HepG2 (cell line): ENCODE measurements around the gene RBP4. TPM values are rescaled to one million over a fixed set of nuclear protein-coding genes. Genes with fewer than 3 reads are reported as not detected.

Experiments
- ATAC-seq: fragments of 200-7000 bp; cut with Tn5 transposase; 3 replicates; pipeline ENCODE4 v1.9.1; 2020; ENCODE audit warnings: mild to moderate bottlenecking, moderate library complexity
- BruUV-seq: library from RNA; stranded (reverse); fragments of 400-500 nt; replicated peaks from 2 replicates; lab custom pipeline; 2021; lab: Mats Ljungman, UMichigan
- CTCF ChIA-PET: fragments of 300-600 bp; formaldehyde crosslinking; extraction: SDS; loops from one replicate; lab custom pipeline; 2021; ENCODE audit warnings: low total read pairs, inconsistent platforms, low intra/inter-chr PET ratio; lab: Yijun Ruan, JAX
- POLR2A ChIA-PET: fragments of 350-600 bp; sonication (Branson Sonifier 250); formaldehyde crosslinking; loops from one replicate; lab custom pipeline; 2020; ENCODE audit warnings: antibody characterized with exemption, inconsistent platforms; lab: Yijun Ruan, JAX
- DNase-seq: peaks from one replicate; pipeline ENCODE4 v3.0.0-alpha.2; 2015; ENCODE audit warnings: low spot score
- FAIRE-seq: peaks from 3 replicates; lab custom pipeline; 2011; peaks lifted over from hg19 to GRCh38; lab: Jason Lieb, UNC
- H2AFZ ChIP-seq: one replicate; pipeline ENCODE4 v1.6.1; 2011; ENCODE audit warnings: low read length, inconsistent platforms
- H3K27ac ChIP-seq: fragments of 300-600 bp; 3 replicates; pipeline ENCODE4 v1.8.0; 2011; ENCODE audit warnings: mixed run types, mild to moderate bottlenecking, mixed read lengths, low read length, inconsistent platforms; ENCODE audit not compliant: insufficient read depth; ENCODE audit errors: extremely low read length
- H3K27me3 ChIP-seq, 2 experiments: fragments of 200-600 bp in 1 of 2; 2 replicates in 1 of 2; 3 replicates in 1 of 2; pipeline versions ENCODE4 v1.6.0 to v1.8.0; 2011; ENCODE audit warnings: low read length in 2 of 2, mild to moderate bottlenecking in 2 of 2, moderate library complexity in 2 of 2, inconsistent platforms in 1 of 2; ENCODE audit not compliant: insufficient read depth in 2 of 2, control insufficient read depth in 1 of 2
- H3K36me3 ChIP-seq, 2 experiments: fragments of 200-600 bp in 1 of 2; replicated peaks in 1 of 2; 2 replicates in 1 of 2; 3 replicates in 1 of 2; pipeline versions ENCODE4 v1.5.1 to v1.8.0; 2011; ENCODE audit warnings: low read length in 2 of 2, inconsistent platforms in 1 of 2; ENCODE audit not compliant: insufficient read depth in 2 of 2, control insufficient read depth in 1 of 2
- H3K4me1 ChIP-seq: 2 replicates; pipeline ENCODE4 v1.5.1; 2012; ENCODE audit warnings: low read length, inconsistent platforms; ENCODE audit not compliant: insufficient read depth
- H3K4me2 ChIP-seq: 2 replicates; pipeline ENCODE4 v1.6.0; 2011; ENCODE audit warnings: low read depth, low read length, inconsistent platforms
- H3K4me3 ChIP-seq, 3 experiments: fragments of 200-600 bp in 1 of 3; sonication (generic), shearing (Covaris generic) in 1 of 3; replicated peaks in 1 of 3; 2 replicates each; pipeline ENCODE4 v1.5.1; 2011 to 2016; ENCODE audit warnings: low read length in 3 of 3, inconsistent platforms in 2 of 3, low read depth in 2 of 3, mild to moderate bottlenecking in 2 of 3, control low read depth in 1 of 3, mixed read lengths in 1 of 3; ENCODE audit not compliant: insufficient read depth in 1 of 3
- H3K79me2 ChIP-seq: one replicate; pipeline ENCODE4 v1.6.1; 2011; ENCODE audit warnings: low read length, inconsistent platforms; ENCODE audit not compliant: insufficient read depth
- H3K9ac ChIP-seq: 2 replicates; pipeline ENCODE4 v1.6.0; 2011; ENCODE audit warnings: mild to moderate bottlenecking, low read depth, low read length, inconsistent platforms; ENCODE audit not compliant: insufficient read depth
- H3K9me3 ChIP-seq: 2 replicates; pipeline ENCODE4 v1.5.1; 2012; ENCODE audit warnings: mild to moderate bottlenecking, low read length
- H4K20me1 ChIP-seq: 2 replicates; pipeline ENCODE4 v1.6.0; 2011; ENCODE audit warnings: inconsistent platforms, mild to moderate bottlenecking, low read length, moderate library complexity; ENCODE audit not compliant: insufficient read depth
- BCL3 ChIP-seq: sonication (generic); formaldehyde crosslinking; IDR thresholded peaks from 2 replicates; pipeline ENCODE4 v1.5.1; 2020; ENCODE audit warnings: mild to moderate bottlenecking, missing genetic modification reagents, moderate library complexity
- IKZF4 ChIP-seq: sonication (generic); formaldehyde crosslinking; IDR thresholded peaks from 2 replicates; pipeline ENCODE4 v1.5.1; 2020; ENCODE audit warnings: borderline replicate concordance, mild to moderate bottlenecking, low read depth, missing genetic modification reagents; ENCODE audit errors: not compliant biosample characterization
- MNT ChIP-seq: fragments of 450-650 bp; IDR thresholded peaks from 2 replicates; pipeline ENCODE4 v1.6.1; 2016
- PHF5A ChIP-seq: IDR thresholded peaks from one replicate; pipeline ENCODE4 v1.6.1; 2018; ENCODE audit warnings: low read depth, missing genetic modification reagents; ENCODE audit not compliant: unreplicated experiment
- SP4 ChIP-seq: sonication (generic); formaldehyde crosslinking; IDR thresholded peaks from 2 replicates; pipeline ENCODE4 v1.8.1; 2023; ENCODE audit warnings: mild to moderate bottlenecking, missing genetic modification reagents
- STAT6 ChIP-seq: sonication (generic); formaldehyde crosslinking; IDR thresholded peaks from 2 replicates; pipeline ENCODE4 v1.4.0; 2020; ENCODE audit warnings: missing genetic modification reagents, mild to moderate bottlenecking, borderline replicate concordance
- TFE3 ChIP-seq: IDR thresholded peaks from 2 replicates; pipeline ENCODE4 v1.6.1; 2016
- U2AF1 ChIP-seq: fragments of 200-400 bp; formaldehyde crosslinking; optimal IDR thresholded peaks from 2 replicates; pipeline ENCODE3; 2017; ENCODE audit warnings: mild to moderate bottlenecking, low read depth, low read length
- ZC3H4 ChIP-seq: sonication (generic); formaldehyde crosslinking; IDR thresholded peaks from 2 replicates; pipeline ENCODE4 v1.4.0; 2020; ENCODE audit warnings: missing genetic modification reagents, borderline replicate concordance
- ZNF251 ChIP-seq: sonication (generic); formaldehyde crosslinking; IDR thresholded peaks from 2 replicates; pipeline ENCODE4 v1.9.0; 2021; ENCODE audit warnings: mild to moderate bottlenecking, missing genetic modification reagents
- ZNF329 ChIP-seq: sonication (generic); formaldehyde crosslinking; IDR thresholded peaks from 2 replicates; pipeline ENCODE4 v1.9.0; 2021; ENCODE audit warnings: low read depth, mild to moderate bottlenecking, missing genetic modification reagents
- ZNF33A ChIP-seq: sonication (generic); formaldehyde crosslinking; IDR thresholded peaks from 2 replicates; pipeline ENCODE4 v1.5.1; 2020; ENCODE audit warnings: missing genetic modification reagents, mild to moderate bottlenecking, moderate library complexity, borderline replicate concordance
- ZNF549 ChIP-seq: sonication (generic); formaldehyde crosslinking; IDR thresholded peaks from 2 replicates; pipeline ENCODE4 v1.5.0; 2020; ENCODE audit warnings: missing genetic modification reagents
- ZNF563 ChIP-seq: sonication (generic); formaldehyde crosslinking; IDR thresholded peaks from 2 replicates; pipeline ENCODE4 v1.8.0; 2022; ENCODE audit warnings: mild to moderate bottlenecking, moderate library complexity, missing genetic modification reagents
- ZNF576 ChIP-seq: sonication (generic); formaldehyde crosslinking; IDR thresholded peaks from 2 replicates; pipeline ENCODE4 v1.4.0; 2020; ENCODE audit warnings: mild to moderate bottlenecking, missing genetic modification reagents
- ZNF703 ChIP-seq: sonication (generic); formaldehyde crosslinking; IDR thresholded peaks from 2 replicates; pipeline ENCODE4 v1.5.1; 2020; ENCODE audit warnings: missing genetic modification reagents, mild to moderate bottlenecking, moderate library complexity, borderline replicate concordance
- WGBS: methylation state at CpG from one replicate; pipeline ENCODE4 v1.1.6; 2017; ENCODE audit warnings: low lambda C conversion rate; 5-methylcytosine and 5-hydroxymethylcytosine counted together
- in situ Hi-C: cut with HindIII; loops from 2 replicates; pipeline ENCODE4 v1.10.0; 2017; ENCODE audit warnings: low pct_unique_long_range_greater_than_20kb; ENCODE audit not compliant: extremely low pct_ligation_motif_present
- intact Hi-C: fragments of 100-400 bp; cut with micrococcal nuclease; formaldehyde crosslinking; loops from one replicate; pipeline ENCODE4 v1.10.0; 2022; ENCODE audit not compliant: unreplicated experiment
- polyA plus RNA-seq, 8 experiments: library from polyadenylated mRNA; depleted of rRNA in 3 of 8; stranded (reverse) in 7 of 8; unstranded in 1 of 8; fragments of >200 nt; fragmentation: Illumina TruSeq in 4 of 8; extraction: Trizol in 4 of 8; gene quantifications; 2 replicates each; pipeline versions ENCODE4 v1.2.1 to v1.2.3, GENCODE V29; 2011 to 2016; ENCODE audit warnings: low read depth in 4 of 8, missing spikeins in 1 of 8, mixed read lengths in 1 of 8; ENCODE audit not compliant: insufficient read depth in 1 of 8
- total RNA-seq, 5 experiments: library from RNA; depleted of rRNA; stranded (reverse); fragments of >200 nt; fragmentation: Illumina TruSeq; extraction: Trizol; gene quantifications; 2 replicates each; pipeline ENCODE4 v1.2.3, GENCODE V29; 2016; ENCODE audit warnings: low read depth in 1 of 5

The RBP4 gene
- total and polyA plus RNA-seq, 2 of the 13 experiments (the other 11 are each of a cell fraction or from before 2014, with no cell fraction given), result 642 to 931 TPM

GRCh38 chr10:93628858-93629257, 27.8 kb upstream of the RBP4 start:
- Histone ChIP-seq H3K4me1 (no peaks in the 10 kb centered on the region), H3K4me2 (no peak overlapping the region), H4K20me1 (no peaks in the 10 kb centered on the region), H2AFZ (no peak overlapping the region), H3K4me3 (no peak overlapping the region), H3K27ac (no peak overlapping the region), H3K79me2 (no peaks in the 10 kb centered on the region), H3K9ac (no peak overlapping the region), H3K27me3 (peaks cover 0 to 18% of the 10 kb centered on the region in 2 experiments; a peak in 4 of 5 replicates), H3K9me3 (no peaks in the 10 kb centered on the region), H3K36me3 (no peaks in the 10 kb centered on the region)
- 88% methylated on average over 3 of the region's 4 CpGs for WGBS
- DNase-seq, result no peak
- intact Hi-C loops, result no loop called here
- no peak for FAIRE-seq
- ChIA-PET POLR2A (no interaction called here), CTCF (no interaction called here)
- ATAC-seq, result no peak
- no peak for TF ChIP-seq STAT6 (CRISPR knock-in tag)
- TF ChIP-seq ZNF703, result no peak
- no peak for TF ChIP-seq ZNF576 (CRISPR knock-in tag)
- TF ChIP-seq MNT, result no peak
- TF ChIP-seq ZNF549 (CRISPR knock-in tag), result no peak
- TF ChIP-seq BCL3 (CRISPR knock-in tag), result no peak
- TF ChIP-seq ZNF33A, result no peak
- TF ChIP-seq TFE3 (CRISPR knock-in tag), result no peak
- TF ChIP-seq ZNF563 (CRISPR knock-in tag), result no peak
- no peak for TF ChIP-seq IKZF4 (CRISPR knock-in tag)
- no peak for TF ChIP-seq ZNF329 (CRISPR knock-in tag)
- TF ChIP-seq PHF5A (CRISPR knock-in tag), result no peak
- TF ChIP-seq ZC3H4 (CRISPR knock-in tag), result no peak
- no peak for TF ChIP-seq U2AF1
- no peak for TF ChIP-seq ZNF251 (CRISPR knock-in tag)
- TF ChIP-seq SP4 (CRISPR knock-in tag), result no peak
- in situ Hi-C loops, result no loop called here
- BruUV-seq, result no TSS peak
